K562 (cell line): Measurements from ENCODE around the gene CFAP69. TPM values are rescaled to one million over a fixed set of nuclear protein-coding genes. Genes with fewer than 3 reads are reported as not detected.

Source experiments
- ATAC-seq: fragments of 200-7000 bp; cut with Tn5 transposase; 3 replicates; pipeline ENCODE4 v1.9.1; 2020; ENCODE audit warnings: moderate library complexity
- BruUV-seq: library from RNA; stranded (reverse); fragments of 400-500 nt; replicated peaks from 2 replicates; lab custom pipeline; 2021; lab: Mats Ljungman, UMichigan
- CTCF ChIA-PET: fragments of 300-600 bp; formaldehyde crosslinking; extraction: SDS; loops from one replicate; lab custom pipeline; 2021; ENCODE audit warnings: low intra/inter-chr PET ratio; lab: Yijun Ruan, JAX
- POLR2A ChIA-PET: fragments of 300-600, 350-650 bp; sonication (Branson Sonifier 250); formaldehyde crosslinking; extraction: SDS; loops from one replicate; lab custom pipeline; 2021; ENCODE audit warnings: antibody characterized with exemption, inconsistent platforms; lab: Yijun Ruan, JAX
- DNase-seq, 4 experiments: peaks; one replicate each; pipeline versions ENCODE4 v3.0.0 to v3.0.0-alpha.2; 2011 to 2018; ENCODE audit warnings: low spot score in 3 of 4, mixed read lengths in 3 of 4; ENCODE audit errors: extremely low read depth in 1 of 4
- FAIRE-seq: peaks from 2 replicates; lab custom pipeline; 2011; peaks lifted over from hg19 to GRCh38; lab: Jason Lieb, UNC
- H2AFZ ChIP-seq: 2 replicates; pipeline ENCODE4 v1.6.0; 2011; ENCODE audit warnings: low read depth, low read length, control low read depth, inconsistent platforms
- H3K27ac ChIP-seq: fragments of 200-600 bp; 3 replicates; pipeline ENCODE4 v1.8.0; 2011; ENCODE audit warnings: low read depth, mild to moderate bottlenecking, control low read depth, inconsistent platforms, low read length, moderate library complexity, mixed read lengths; ENCODE audit errors: extremely low read depth
- H3K27me3 ChIP-seq, 2 experiments: fragments of 300-600 bp in 1 of 2; 2 replicates in 1 of 2; 3 replicates in 1 of 2; pipeline versions ENCODE4 v1.6.0 to v1.8.0; 2011; ENCODE audit warnings: inconsistent platforms in 2 of 2, low read length in 2 of 2, mild to moderate bottlenecking in 1 of 2, mixed read lengths in 1 of 2, moderate library complexity in 1 of 2; ENCODE audit not compliant: control insufficient read depth in 2 of 2, insufficient read depth in 2 of 2
- H3K36me3 ChIP-seq: fragments of 300-600 bp; 3 replicates; pipeline ENCODE4 v1.8.0; 2011; ENCODE audit warnings: mild to moderate bottlenecking, low read length, inconsistent platforms; ENCODE audit not compliant: control insufficient read depth, insufficient read depth
- H3K4me1 ChIP-seq, 2 experiments: fragments of 200-600 bp in 1 of 2; replicated peaks in 1 of 2; 2 replicates in 1 of 2; 3 replicates in 1 of 2; pipeline versions ENCODE4 v1.5.1 to v1.8.0; 2011; ENCODE audit warnings: inconsistent platforms in 2 of 2, low read length in 2 of 2, mild to moderate bottlenecking in 1 of 2, mixed read lengths in 1 of 2, moderate library complexity in 1 of 2; ENCODE audit not compliant: control insufficient read depth in 2 of 2, insufficient read depth in 2 of 2
- H3K4me2 ChIP-seq: 2 replicates; pipeline ENCODE4 v1.6.1; 2011; ENCODE audit warnings: low read length, control low read depth, inconsistent platforms, mixed read lengths; ENCODE audit not compliant: insufficient read depth
- H3K4me3 ChIP-seq: fragments of 200-600 bp; sonication (generic), shearing (Covaris generic); 2 replicates; pipeline ENCODE4 v1.5.1; 2016; ENCODE audit warnings: control low read depth, inconsistent platforms
- H3K79me2 ChIP-seq: fragments of 200-600 bp; 3 replicates; pipeline ENCODE4 v1.8.0; 2011; ENCODE audit warnings: low read length, inconsistent platforms; ENCODE audit not compliant: control insufficient read depth, insufficient read depth
- H3K9ac ChIP-seq, 2 experiments: 2 replicates each; pipeline versions ENCODE4 v1.6.0 to v1.6.1; 2011; ENCODE audit warnings: low read depth in 2 of 2, low read length in 2 of 2, control low read depth in 1 of 2, inconsistent platforms in 1 of 2, mild to moderate bottlenecking in 1 of 2, mixed read lengths in 1 of 2; ENCODE audit not compliant: insufficient read depth in 1 of 2
- H3K9me1 ChIP-seq: one replicate; pipeline ENCODE4 v1.6.0; 2011; ENCODE audit warnings: inconsistent platforms, mild to moderate bottlenecking, low read length, moderate library complexity; ENCODE audit not compliant: control insufficient read depth, insufficient read depth
- H3K9me3 ChIP-seq: replicated peaks from 2 replicates; pipeline ENCODE4 v1.5.1; 2011; ENCODE audit warnings: low read depth, low read length, inconsistent platforms; ENCODE audit not compliant: control insufficient read depth, insufficient read depth
- H4K20me1 ChIP-seq: replicated peaks from 2 replicates; pipeline ENCODE4 v1.6.1; 2011; ENCODE audit warnings: low read length, inconsistent platforms, mixed read lengths; ENCODE audit not compliant: control insufficient read depth, insufficient read depth
- CXXC5 ChIP-seq: fragments of 250-450 bp; sonication (Bioruptor Pico); IDR thresholded peaks from 2 replicates; pipeline ENCODE4 v1.8.0; 2022; ENCODE audit warnings: inconsistent platforms, mild to moderate bottlenecking, moderate library complexity
- HINFP ChIP-seq: fragments of 450-650 bp; conservative IDR thresholded peaks from 2 replicates; pipeline ENCODE4 v1.6.1; 2016; ENCODE audit warnings: missing genetic modification characterization, low read depth, mild to moderate bottlenecking, control low read depth, missing compliant biosample characterization
- HMGXB4 ChIP-seq: sonication (generic); formaldehyde crosslinking; IDR thresholded peaks from 2 replicates; pipeline ENCODE4 v1.8.1; 2023; ENCODE audit warnings: mild to moderate bottlenecking, missing genetic modification reagents
- HNRNPLL ChIP-seq: fragments of 200-400 bp; formaldehyde crosslinking; IDR thresholded peaks from 2 replicates; pipeline ENCODE4 v1.6.1; 2017; ENCODE audit warnings: low read length, low read depth, mild to moderate bottlenecking; ENCODE audit not compliant: poor library complexity, severe bottlenecking
- NFXL1 ChIP-seq: fragments of 450-650 bp; formaldehyde crosslinking; IDR thresholded peaks from 2 replicates; pipeline ENCODE4 v1.4.0; 2021; ENCODE audit warnings: mild to moderate bottlenecking
- SAFB2 ChIP-seq: fragments of 200-400 bp; formaldehyde crosslinking; IDR thresholded peaks from 2 replicates; pipeline ENCODE4 v1.6.1; 2018; ENCODE audit warnings: borderline replicate concordance, low read length, low read depth, moderate library complexity; ENCODE audit not compliant: severe bottlenecking
- in situ Hi-C: fragments of 300-500 bp; cut with MboI; formaldehyde crosslinking; loops from 4 replicates; pipeline ENCODE4 v1.15.0; 2018; ENCODE audit warnings: inconsistent platforms, mixed read lengths
- intact Hi-C: fragments of 100-400 bp; cut with micrococcal nuclease; formaldehyde crosslinking; loops from 2 replicates; pipeline ENCODE4 v1.14.2; 2022
- polyA plus RNA-seq, 8 experiments: library from polyadenylated mRNA; depleted of rRNA in 4 of 8; stranded (reverse) in 5 of 8; unstranded in 3 of 8; fragments of >200 nt; fragmentation: Nextera tagmentation in 2 of 8; fragmentation: Illumina TruSeq in 1 of 8; extraction: Ambion mirVana in 2 of 8; extraction: Trizol in 1 of 8; gene quantifications; 2 replicates each; pipeline versions ENCODE4 v1.2.1 to v1.2.3, GENCODE V29; 2011 to 2014; ENCODE audit warnings: inconsistent platforms in 1 of 8, missing spikeins in 1 of 8
- total RNA-seq, 7 experiments: library from RNA; depleted of rRNA in 6 of 7; stranded (reverse); fragments of >200 nt in 6 of 7; fragmentation: Illumina TruSeq in 2 of 7; extraction: Trizol in 2 of 7; gene quantifications; 2 replicates each; pipeline versions ENCODE4 v1.2.1 to v1.2.3, GENCODE V29; 2011 to 2021; ENCODE audit warnings: low replicate concordance in 1 of 7

Gene CFAP69
- total and polyA plus RNA-seq, 9 of the 15 experiments (the other 6 are each of a cell fraction or from before 2014, with no cell fraction given), result 0.24 to 5.1 (median 1.7) TPM

GRCh38 chr7:90261441-90261840, 16.5 kb downstream of the CFAP69 start:
- Histone ChIP-seq H4K20me1 (no peaks in the 10 kb centered on the region), H3K9ac (no peak overlapping the region), H3K4me2 (no peak overlapping the region), H3K4me1 (no peaks in the 10 kb centered on the region), H2AFZ (no peak overlapping the region), H3K27ac (no peak overlapping the region), H3K27me3 (no peaks in the 10 kb centered on the region; a peak in 1 of 5 replicates), H3K4me3 (no peak overlapping the region), H3K36me3 (no peaks in the 10 kb centered on the region), H3K9me3 (no peaks in the 10 kb centered on the region), H3K79me2 (no peaks in the 10 kb centered on the region), H3K9me1 (no peaks in the 10 kb centered on the region)
- in situ Hi-C loops (no loop called here), intact Hi-C loops (no loop called here)
- TF ChIP-seq NFXL1, result no peak
- TF ChIP-seq SAFB2, result no peak
- no peak for TF ChIP-seq HMGXB4
- no peak for TF ChIP-seq HNRNPLL
- TF ChIP-seq CXXC5, result no peak
- TF ChIP-seq HINFP (tag), result no peak
- DNase-seq (no peak), ATAC-seq (no peak), FAIRE-seq (no peak)
- ChIA-PET POLR2A (interaction anchor here (1.0 kb wide), 1 partner anchor 18 kb away, joined by 5 read pairs; no protein-coding TSS in a partner anchor), CTCF (interaction anchor here (1.7 kb wide), 1 partner anchor 108 kb away, joined by 11 read pairs; the partner anchor contains the start of gene STEAP1)
- BruUV-seq, result no TSS peak
